ENCODE results near the gene FBXL7. TPM values are rescaled to one million over a fixed set of nuclear protein-coding genes. Genes with fewer than 3 reads are reported as not detected.

FBXL7 gene
- total RNA-seq, 1 donor: 11.2 TPM

GRCh38 chr5:15819617-15820016 is 319.6 kb downstream of the FBXL7 start:
- no peak for DNase-seq (ENCODE audit: low read depth)
- no peak overlapping the region for H3K4me3 ChIP-seq (ENCODE audit: low read depth, low read length)
- no peak for TF ChIP-seq CTCF (IDR thresholded peaks at IDR 0.05; ENCODE audit: insufficient read depth, low read depth, low read length)

GRCh38 chr5:15821506-15821905 is 321.5 kb downstream of the FBXL7 start:
- DNase-seq (ENCODE audit: low read depth): peak; percentile 16
- H3K4me3 ChIP-seq (ENCODE audit: low read depth, low read length): no peak overlapping the region
- TF ChIP-seq CTCF (IDR thresholded peaks at IDR 0.05; ENCODE audit: insufficient read depth, low read depth, low read length): no peak

GRCh38 chr5:15823398-15823797 is 323.4 kb downstream of the FBXL7 start:
- no peak for TF ChIP-seq CTCF (IDR thresholded peaks at IDR 0.05; ENCODE audit: insufficient read depth, low read depth, low read length)
- H3K4me3 ChIP-seq (ENCODE audit: low read depth, low read length): no peak overlapping the region
- DNase-seq (ENCODE audit: low read depth): no peak

GRCh38 chr5:15827741-15828140 is 327.8 kb downstream of the FBXL7 start:
- H3K4me3 ChIP-seq (ENCODE audit: low read depth, low read length): no peak overlapping the region
- DNase-seq (ENCODE audit: low read depth): no peak
- no peak for TF ChIP-seq CTCF (IDR thresholded peaks at IDR 0.05; ENCODE audit: insufficient read depth, low read depth, low read length)

GRCh38 chr5:15831408-15831807 is 331.4 kb downstream of the FBXL7 start:
- TF ChIP-seq CTCF (IDR thresholded peaks at IDR 0.05; ENCODE audit: insufficient read depth, low read depth, low read length): no peak
- no peak overlapping the region for H3K4me3 ChIP-seq (ENCODE audit: low read depth, low read length)
- no peak for DNase-seq (ENCODE audit: low read depth)

- H3K4me3 ChIP-seq (ENCODE audit: low read depth, low read length): no peak overlapping the region
- DNase-seq (ENCODE audit: low read depth): no peak
- TF ChIP-seq CTCF (IDR thresholded peaks at IDR 0.05; ENCODE audit: insufficient read depth, low read depth, low read length): no peak
These were observed 333.4 kb downstream of the FBXL7 start for GRCh38 chr5:15833365-15833764.

GRCh38 chr5:15834596-15835245 is 334.7 kb downstream of the FBXL7 start:
- no peak overlapping the region for H3K4me3 ChIP-seq (ENCODE audit: low read depth, low read length)
- DNase-seq (ENCODE audit: low read depth): peak; percentile 25
- TF ChIP-seq CTCF (IDR thresholded peaks at IDR 0.05; ENCODE audit: insufficient read depth, low read depth, low read length): no peak

All from fibroblast of villous mesenchyme (primary cell).